Type B pancreatic cell (in vitro differentiated cells): ENCODE results near the gene ADCY5. TPM values are rescaled to one million over a fixed set of nuclear protein-coding genes. Genes with fewer than 3 reads are reported as not detected.

Experiments used
- DNase-seq: peaks from one replicate; pipeline ENCODE4 v3.0.0; 2021; ENCODE audit warnings: mixed read lengths; ENCODE audit not compliant: unreplicated experiment; ENCODE audit errors: extremely low spot score
- H3K27ac Mint-ChIP-seq: 2 replicates; pipeline ENCODE4 v1.8.0; 2021; ENCODE audit warnings: mild to moderate bottlenecking, mixed read lengths
- H3K27me3 Mint-ChIP-seq: 2 replicates; pipeline ENCODE4 v1.8.0; 2021; ENCODE audit warnings: mixed read lengths
- H3K36me3 Mint-ChIP-seq: 2 replicates; pipeline ENCODE4 v1.8.0; 2021; ENCODE audit warnings: mixed read lengths
- H3K4me1 Mint-ChIP-seq: one replicate; pipeline ENCODE4 v1.8.0; 2021; ENCODE audit warnings: mixed read lengths; ENCODE audit not compliant: unreplicated experiment
- H3K4me3 Mint-ChIP-seq: 2 replicates; pipeline ENCODE4 v1.8.0; 2021; ENCODE audit warnings: mild to moderate bottlenecking, mixed read lengths
- H3K9me3 Mint-ChIP-seq: 2 replicates; pipeline ENCODE4 v1.8.0; 2021; ENCODE audit warnings: mixed read lengths
- total RNA-seq: library from RNA; stranded (reverse); gene quantifications from 2 replicates; pipeline ENCODE4 v1.2.1, GENCODE V29; 2021; ENCODE audit warnings: low replicate concordance
- TF ChIP-seq, protein P1 (sequence below): fragments of 200-600 bp; sonication (generic); conservative IDR thresholded peaks from 2 replicates; pipeline ENCODE4 v1.5.0; 2021; ENCODE audit warnings: antibody characterized with exemption, mild to moderate bottlenecking

The ADCY5 gene
- total RNA-seq, 1 donor from 2014 or later = 9.1 TPM

DNA sequence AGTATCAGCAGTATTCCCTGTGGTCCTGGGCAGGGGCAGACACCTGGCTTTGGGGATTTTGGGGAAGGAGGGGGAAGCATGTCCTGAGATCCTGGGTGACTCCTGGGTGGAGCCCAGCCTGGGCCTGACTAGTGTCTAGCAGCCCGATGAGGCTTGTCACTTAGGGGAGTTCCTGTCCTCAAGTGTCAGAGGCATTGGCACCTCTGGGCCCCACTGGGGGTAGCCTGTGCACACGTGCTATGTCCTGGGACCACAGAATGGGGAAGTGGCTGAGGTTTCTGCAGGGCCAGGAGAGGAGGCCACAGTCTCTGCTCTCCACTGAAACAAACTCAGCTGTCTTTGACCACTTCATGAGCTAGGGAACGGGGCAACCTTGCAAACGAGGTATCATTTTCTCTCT, 31.5 kb upstream of the ADCY5 start:
- Mint-ChIP-seq H3K27ac (no peak overlapping the region), H3K36me3 (no peaks in the 10 kb centered on the region), H3K27me3 (peaks cover 15% of the 10 kb centered on the region), H3K4me3 (no peak overlapping the region), H3K4me1 (no peaks in the 10 kb centered on the region), H3K9me3 (no peaks in the 10 kb centered on the region)
- TF ChIP-seq, protein P1, sequence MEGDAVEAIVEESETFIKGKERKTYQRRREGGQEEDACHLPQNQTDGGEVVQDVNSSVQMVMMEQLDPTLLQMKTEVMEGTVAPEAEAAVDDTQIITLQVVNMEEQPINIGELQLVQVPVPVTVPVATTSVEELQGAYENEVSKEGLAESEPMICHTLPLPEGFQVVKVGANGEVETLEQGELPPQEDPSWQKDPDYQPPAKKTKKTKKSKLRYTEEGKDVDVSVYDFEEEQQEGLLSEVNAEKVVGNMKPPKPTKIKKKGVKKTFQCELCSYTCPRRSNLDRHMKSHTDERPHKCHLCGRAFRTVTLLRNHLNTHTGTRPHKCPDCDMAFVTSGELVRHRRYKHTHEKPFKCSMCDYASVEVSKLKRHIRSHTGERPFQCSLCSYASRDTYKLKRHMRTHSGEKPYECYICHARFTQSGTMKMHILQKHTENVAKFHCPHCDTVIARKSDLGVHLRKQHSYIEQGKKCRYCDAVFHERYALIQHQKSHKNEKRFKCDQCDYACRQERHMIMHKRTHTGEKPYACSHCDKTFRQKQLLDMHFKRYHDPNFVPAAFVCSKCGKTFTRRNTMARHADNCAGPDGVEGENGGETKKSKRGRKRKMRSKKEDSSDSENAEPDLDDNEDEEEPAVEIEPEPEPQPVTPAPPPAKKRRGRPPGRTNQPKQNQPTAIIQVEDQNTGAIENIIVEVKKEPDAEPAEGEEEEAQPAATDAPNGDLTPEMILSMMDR = no peak
- no peak for DNase-seq

DNA sequence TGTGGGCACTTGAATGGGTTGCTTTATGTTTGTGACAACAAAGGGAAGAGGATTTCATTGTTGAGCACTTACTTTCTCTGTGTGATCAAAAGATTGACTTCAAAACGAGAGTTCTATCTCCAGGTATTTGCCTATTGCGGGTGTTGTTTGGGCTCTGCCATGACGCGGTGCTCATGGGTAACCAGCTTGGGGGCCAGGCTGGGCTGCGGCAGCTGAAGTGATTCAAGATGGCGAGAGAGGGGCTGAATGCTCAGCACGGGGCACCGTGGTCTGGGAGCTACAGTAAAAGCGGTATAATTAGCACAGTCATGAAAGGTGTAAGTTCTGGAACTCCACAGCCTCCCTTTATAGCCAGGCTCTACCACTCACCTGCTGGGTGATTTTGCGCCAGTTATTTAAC, 31.0 kb upstream of the ADCY5 start:
- TF ChIP-seq, protein P1 = no peak
- no peaks in the 10 kb centered on the region for H3K9me3 Mint-ChIP-seq
- H3K4me1 Mint-ChIP-seq = no peaks in the 10 kb centered on the region
- no peak overlapping the region for H3K27ac Mint-ChIP-seq
- no peaks in the 10 kb centered on the region for H3K36me3 Mint-ChIP-seq
- DNase-seq = no peak
- peaks cover 19% of the 10 kb centered on the region for H3K27me3 Mint-ChIP-seq
- no peak overlapping the region for H3K4me3 Mint-ChIP-seq

DNA sequence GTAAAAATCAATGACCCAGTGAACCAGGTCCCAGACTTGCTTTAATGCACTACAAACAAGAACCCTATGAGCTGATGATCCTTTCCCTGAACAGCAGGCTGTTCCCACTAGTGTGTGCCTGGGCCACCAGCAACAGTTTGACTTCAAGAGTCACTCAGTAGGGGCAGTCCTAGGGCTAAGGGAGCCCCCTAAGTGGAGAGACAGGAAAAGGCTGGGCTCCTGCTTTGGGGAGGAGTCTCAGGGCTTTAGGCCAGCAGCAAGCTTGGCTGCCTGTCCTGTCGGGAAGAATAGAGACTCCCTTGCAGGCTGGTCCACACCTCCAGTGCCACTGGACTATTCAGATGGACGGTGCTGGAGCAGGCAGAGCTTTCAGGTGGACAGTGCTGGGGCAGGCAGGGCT, 29.4 kb upstream of the ADCY5 start:
- Mint-ChIP-seq H3K27me3 (peaks cover 19% of the 10 kb centered on the region), H3K4me3 (no peak overlapping the region), H3K9me3 (no peaks in the 10 kb centered on the region), H3K4me1 (no peaks in the 10 kb centered on the region), H3K27ac (no peak overlapping the region), H3K36me3 (no peaks in the 10 kb centered on the region)
- TF ChIP-seq, protein P1 = no peak
- no peak for DNase-seq

DNA sequence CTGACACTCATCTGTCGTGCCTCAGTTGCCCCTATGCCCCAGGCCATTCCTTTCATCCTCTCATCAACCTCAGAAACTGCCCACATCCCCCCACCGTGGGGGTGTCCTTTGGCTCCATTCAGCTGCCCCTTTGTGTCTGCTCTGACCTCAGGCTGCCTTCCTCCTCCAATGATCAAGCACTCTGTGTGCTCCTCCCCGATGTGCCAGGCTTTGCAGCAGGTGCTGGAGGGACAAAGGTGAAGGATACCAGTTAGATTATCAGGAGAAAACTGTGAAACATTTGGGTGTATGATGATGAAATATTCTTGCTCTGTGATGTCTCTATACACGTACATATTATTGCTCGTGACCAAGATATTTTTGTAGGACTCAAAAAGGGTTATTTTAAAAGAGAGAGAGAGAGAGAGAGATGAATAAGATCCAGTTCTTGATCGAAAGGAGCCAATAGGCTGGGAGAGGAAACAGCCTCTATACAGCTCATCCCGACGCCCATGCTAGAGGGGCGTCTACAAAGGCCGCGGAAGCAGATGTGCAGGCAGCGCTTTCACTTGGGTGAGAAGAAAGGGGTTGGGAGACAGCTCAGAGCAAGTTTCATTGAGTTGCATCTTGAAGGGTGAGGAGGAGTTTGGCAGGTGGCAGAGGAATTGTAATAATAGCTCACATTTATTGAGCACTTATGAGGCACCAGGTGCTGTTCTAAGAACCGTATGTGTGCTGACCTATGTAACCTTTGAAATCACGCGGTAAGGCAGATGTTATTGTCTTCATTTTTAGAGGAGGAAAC, 28.3 kb upstream of the ADCY5 start:
- no peaks in the 10 kb centered on the region for H3K36me3 Mint-ChIP-seq
- TF ChIP-seq, protein P1 = no peak
- no peak overlapping the region for H3K27ac Mint-ChIP-seq
- no peak overlapping the region for H3K4me3 Mint-ChIP-seq
- H3K27me3 Mint-ChIP-seq = peaks cover 19% of the 10 kb centered on the region
- DNase-seq = no peak
- no peaks in the 10 kb centered on the region for H3K4me1 Mint-ChIP-seq
- H3K9me3 Mint-ChIP-seq = no peaks in the 10 kb centered on the region

DNA sequence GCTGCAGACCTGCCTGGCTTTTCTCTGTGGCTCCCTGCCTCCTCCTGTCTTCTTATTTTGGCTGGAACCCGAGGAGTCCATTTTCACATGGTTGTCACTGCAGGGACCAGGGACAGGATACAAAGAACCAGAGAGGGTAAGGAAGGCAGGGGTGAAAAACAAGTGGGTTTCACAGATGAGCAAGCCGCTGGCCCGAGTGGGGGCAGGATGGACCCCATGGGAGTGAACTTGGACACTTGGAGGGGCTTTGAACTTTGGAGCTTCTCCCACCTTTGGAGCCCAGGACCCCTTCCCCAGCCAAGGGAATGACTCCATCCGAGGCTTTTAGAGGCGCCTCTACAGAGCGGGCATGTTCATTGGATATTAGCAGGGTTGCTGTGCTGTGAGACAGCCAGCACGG, 26.9 kb upstream of the ADCY5 start:
- DNase-seq = no peak
- TF ChIP-seq, protein P1 = no peak
- Mint-ChIP-seq H3K4me1 (no peaks in the 10 kb centered on the region), H3K4me3 (no peak overlapping the region), H3K27ac (no peak overlapping the region), H3K9me3 (no peaks in the 10 kb centered on the region), H3K36me3 (no peaks in the 10 kb centered on the region), H3K27me3 (peaks cover 19% of the 10 kb centered on the region)

DNA sequence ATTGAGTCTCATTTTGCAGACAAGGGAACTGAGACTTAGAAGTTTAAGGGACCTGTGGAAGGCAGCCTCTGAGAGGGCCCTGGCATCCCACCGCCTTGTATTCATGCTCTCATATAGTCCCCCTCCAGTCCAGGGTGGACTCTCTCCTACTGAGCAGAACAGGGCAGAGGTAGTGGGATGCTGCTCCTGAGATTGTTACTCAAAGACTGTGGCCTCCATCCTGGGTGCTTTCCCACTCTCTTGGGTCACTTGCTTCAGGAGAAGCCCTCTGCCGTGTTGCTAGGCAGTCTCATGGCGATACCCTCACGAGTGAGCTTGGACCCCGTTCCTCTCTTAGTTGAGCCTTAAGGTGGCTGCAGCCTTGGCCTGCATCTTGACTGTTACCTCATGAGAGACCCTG, 22.2 kb upstream of the ADCY5 start:
- Mint-ChIP-seq H3K4me1 (peaks cover 8% of the 10 kb centered on the region), H3K36me3 (no peaks in the 10 kb centered on the region), H3K27me3 (peaks cover 4% of the 10 kb centered on the region), H3K9me3 (no peaks in the 10 kb centered on the region), H3K4me3 (no peak overlapping the region), H3K27ac (no peak overlapping the region)
- TF ChIP-seq, protein P1 = no peak
- no peak for DNase-seq
